ENCODE data around the gene PDGFA. TPM values are rescaled to one million over a fixed set of nuclear protein-coding genes. Genes with fewer than 3 reads are reported as not detected.

PDGFA gene
- total and polyA plus RNA-seq, 12 donors, result 2.9 to 28.6 (median 13.6) TPM

GRCh38 chr7:505171-505570 lies 14.5 kb downstream of the PDGFA start:
- intact Hi-C loops (cut with DNase I), result loop anchor here in 1 of 2 donors (5.0 to 10.0 kb wide), 2 partner anchors 80 to 183 kb away; no protein-coding TSS in a partner anchor
- 87 to 91% (median 90%) methylated on average over 16 of the region's 16 CpGs for WGBS, 4 donors
- peaks cover 0 to 13% of the 10 kb centered on the region in 2 donors for H3K36me3 ChIP-seq (replicated peaks in 1 of 2)
- H3K27me3 ChIP-seq, result no peaks in the 10 kb centered on the region
- H3K4me3 ChIP-seq, result no peak overlapping the region
- DNase-seq, result peak in 1 of 7 donors; percentile 2
- no peak overlapping the region for H3K27ac ChIP-seq
- H3K4me1 ChIP-seq (replicated peaks in 1 of 2), result no peaks in the 10 kb centered on the region
- H3K9me3 ChIP-seq (replicated peaks in 1 of 3), result no peaks in the 10 kb centered on the region
- TF ChIP-seq CTCF (IDR thresholded peaks at IDR 0.05) (no peak), POLR2A (IDR thresholded peaks at IDR 0.05) (no peak)

GRCh38 chr7:504221-505111 lies 15.2 kb downstream of the PDGFA start:
- TF ChIP-seq CTCF (IDR thresholded peaks at IDR 0.05) (no peak), POLR2A (IDR thresholded peaks at IDR 0.05) (no peak)
- Histone ChIP-seq H3K9me3 (replicated peaks in 1 of 3) (no peaks in the 10 kb centered on the region), H3K27me3 (no peaks in the 10 kb centered on the region), H3K4me1 (replicated peaks in 1 of 2) (no peaks in the 10 kb centered on the region), H3K4me3 (no peak overlapping the region), H3K36me3 (replicated peaks in 1 of 2) (peaks cover 0 to 13% of the 10 kb centered on the region in 2 donors), H3K27ac (no peak overlapping the region)
- WGBS, 4 donors, result 89 to 93% (median 91%) methylated on average over 19 to 34 of the region's 34 CpGs
- intact Hi-C loops (cut with DNase I), result loop anchor here in 1 of 2 donors (5.0 to 10.0 kb wide), 2 partner anchors 80 to 182 kb away; no protein-coding TSS in a partner anchor
- no peak for DNase-seq

- peaks cover 0 to 13% of the 10 kb centered on the region in 2 donors for H3K36me3 ChIP-seq (replicated peaks in 1 of 2)
- TF ChIP-seq CTCF (IDR thresholded peaks at IDR 0.05) (no peak), POLR2A (IDR thresholded peaks at IDR 0.05) (no peak)
- no peaks in the 10 kb centered on the region for H3K9me3 ChIP-seq (replicated peaks in 1 of 3)
- WGBS, 4 donors, result 78 to 91% (median 90%) methylated on average over 8 to 20 of the region's 20 CpGs
- DNase-seq, result no peak
- H3K27ac ChIP-seq, result no peak overlapping the region
- no peaks in the 10 kb centered on the region for H3K27me3 ChIP-seq
- no peak overlapping the region for H3K4me3 ChIP-seq
- no peaks in the 10 kb centered on the region for H3K4me1 ChIP-seq (replicated peaks in 1 of 2)
- intact Hi-C loops (cut with DNase I), result loop anchor here in 1 of 2 donors (10.0 kb wide), 1 partner anchor 79 kb away; no protein-coding TSS in a partner anchor
Observed at GRCh38 chr7:503575-504111, 16.0 kb downstream of the PDGFA start.

GRCh38 chr7:502296-502695 lies 17.4 kb downstream of the PDGFA start:
- Histone ChIP-seq H3K4me3 (no peak overlapping the region), H3K27me3 (no peaks in the 10 kb centered on the region), H3K27ac (no peak overlapping the region), H3K36me3 (replicated peaks in 1 of 2) (peaks cover 0 to 13% of the 10 kb centered on the region in 2 donors), H3K4me1 (replicated peaks in 1 of 2) (no peaks in the 10 kb centered on the region), H3K9me3 (replicated peaks in 1 of 3) (no peaks in the 10 kb centered on the region)
- WGBS, 4 donors, result 86 to 100% (median 92%) methylated on average over 4 to 13 of the region's 13 CpGs; no CpG with 5 or more reads in 1 of the 4 donors
- intact Hi-C loops (cut with DNase I), result loop anchor here in 1 of 2 donors (10.0 kb wide), 1 partner anchor 77 kb away; no protein-coding TSS in a partner anchor
- DNase-seq, result no peak
- TF ChIP-seq CTCF (IDR thresholded peaks at IDR 0.05), result no peak
- no peak for TF ChIP-seq POLR2A (IDR thresholded peaks at IDR 0.05)
